Measurements from ENCODE around the gene RTRAF. TPM values are rescaled to one million over a fixed set of nuclear protein-coding genes. Genes with fewer than 3 reads are reported as not detected.

Gene RTRAF
- total RNA-seq, 1 donor from 2014 or later: 247 TPM

DNA sequence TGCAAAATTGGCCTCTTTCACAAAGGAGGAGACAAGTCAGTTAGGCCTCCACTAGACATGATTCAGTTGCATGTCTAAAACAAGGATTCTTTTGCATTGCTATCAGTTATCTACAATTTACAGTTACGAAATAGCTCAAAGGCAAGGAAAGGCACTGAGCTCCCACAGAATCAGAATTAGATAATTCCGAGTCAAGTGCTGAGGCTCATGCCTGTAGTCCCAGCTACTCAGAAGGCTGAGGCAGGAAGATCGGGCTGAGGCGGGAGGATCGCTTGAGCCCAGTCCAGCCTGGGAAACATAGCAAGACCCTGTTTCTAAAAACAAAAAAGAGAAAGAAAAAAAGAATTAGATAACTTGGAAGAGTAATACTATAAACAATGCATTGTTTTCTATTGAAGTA lies 12.3 kb upstream of the RTRAF start:
- H3K4me1 Mint-ChIP-seq (ENCODE audit: low read depth): no peaks in the 10 kb centered on the region
- H3K27ac Mint-ChIP-seq: no peak overlapping the region
- no peaks in the 10 kb centered on the region for H3K36me3 Mint-ChIP-seq (ENCODE audit: insufficient read depth)
- no peaks in the 10 kb centered on the region for H3K9me3 Mint-ChIP-seq (ENCODE audit: low read depth)
- TF ChIP-seq, protein P1, sequence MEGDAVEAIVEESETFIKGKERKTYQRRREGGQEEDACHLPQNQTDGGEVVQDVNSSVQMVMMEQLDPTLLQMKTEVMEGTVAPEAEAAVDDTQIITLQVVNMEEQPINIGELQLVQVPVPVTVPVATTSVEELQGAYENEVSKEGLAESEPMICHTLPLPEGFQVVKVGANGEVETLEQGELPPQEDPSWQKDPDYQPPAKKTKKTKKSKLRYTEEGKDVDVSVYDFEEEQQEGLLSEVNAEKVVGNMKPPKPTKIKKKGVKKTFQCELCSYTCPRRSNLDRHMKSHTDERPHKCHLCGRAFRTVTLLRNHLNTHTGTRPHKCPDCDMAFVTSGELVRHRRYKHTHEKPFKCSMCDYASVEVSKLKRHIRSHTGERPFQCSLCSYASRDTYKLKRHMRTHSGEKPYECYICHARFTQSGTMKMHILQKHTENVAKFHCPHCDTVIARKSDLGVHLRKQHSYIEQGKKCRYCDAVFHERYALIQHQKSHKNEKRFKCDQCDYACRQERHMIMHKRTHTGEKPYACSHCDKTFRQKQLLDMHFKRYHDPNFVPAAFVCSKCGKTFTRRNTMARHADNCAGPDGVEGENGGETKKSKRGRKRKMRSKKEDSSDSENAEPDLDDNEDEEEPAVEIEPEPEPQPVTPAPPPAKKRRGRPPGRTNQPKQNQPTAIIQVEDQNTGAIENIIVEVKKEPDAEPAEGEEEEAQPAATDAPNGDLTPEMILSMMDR (IDR thresholded peaks at IDR 0.05; ENCODE audit: unreplicated experiment): no peak
- no peak overlapping the region for H3K4me3 Mint-ChIP-seq (ENCODE audit: low read depth)
- no peak for DNase-seq (ENCODE audit: low spot score, unreplicated experiment)
- H3K27me3 Mint-ChIP-seq: peaks cover 34% of the 10 kb centered on the region

DNA sequence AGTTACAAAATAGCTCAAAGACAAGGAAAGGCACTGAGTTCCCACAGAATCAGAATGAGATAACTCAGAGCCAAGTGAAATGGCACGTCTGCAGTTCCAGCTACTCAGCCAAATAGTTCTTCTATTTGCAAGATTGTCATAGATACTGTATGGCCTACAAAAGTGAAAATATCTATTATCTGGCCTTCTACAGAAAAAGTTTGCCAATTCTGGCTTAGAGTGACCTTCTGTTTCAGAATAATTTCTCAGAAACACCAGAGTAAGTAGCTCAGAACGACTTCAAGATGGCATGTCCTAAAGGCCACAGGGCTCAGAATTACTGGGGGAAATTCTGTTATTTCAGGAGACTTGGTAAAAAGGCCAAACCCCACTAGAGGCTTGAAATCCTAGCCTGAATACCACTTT lies 10.7 kb upstream of the RTRAF start:
- TF ChIP-seq, protein P1 (IDR thresholded peaks at IDR 0.05; ENCODE audit: unreplicated experiment): no peak
- Mint-ChIP-seq H3K4me3 (ENCODE audit: low read depth) (no peak overlapping the region), H3K27ac (no peak overlapping the region)

DNA sequence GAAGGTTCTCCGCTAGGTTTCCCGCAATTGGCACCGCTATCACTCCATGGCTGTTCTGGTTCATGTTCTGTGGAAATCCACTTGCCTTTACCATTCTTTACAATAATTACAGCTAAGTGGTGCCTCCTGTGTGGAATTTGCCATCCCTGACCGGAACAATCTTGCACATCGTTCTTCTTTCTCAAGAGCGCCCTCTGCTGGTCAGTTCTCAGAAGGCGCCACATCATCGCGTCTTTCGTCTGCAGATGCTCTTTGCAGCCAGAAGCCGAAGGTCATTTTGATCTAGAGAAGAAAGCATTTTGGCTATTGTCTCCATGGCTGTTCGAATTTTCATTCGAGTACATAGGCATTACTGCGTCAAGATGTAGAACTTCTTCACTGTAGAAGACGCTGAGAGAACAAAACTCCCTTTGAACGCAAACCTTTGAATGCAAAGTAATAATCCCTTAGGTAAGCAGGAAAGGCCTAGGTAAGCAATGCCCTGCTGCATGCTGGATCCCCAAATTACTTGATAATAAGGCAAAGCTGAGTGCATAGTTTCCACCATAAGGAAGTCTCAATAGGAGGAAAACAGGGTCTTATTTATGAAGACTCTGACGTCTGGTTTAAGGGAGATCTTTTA lies 10.1 kb upstream of the RTRAF start:
- DNase-seq (ENCODE audit: low spot score, unreplicated experiment): peak; percentile 75
- H3K9me3 Mint-ChIP-seq (ENCODE audit: low read depth): no peaks in the 10 kb centered on the region
- H3K4me3 Mint-ChIP-seq (ENCODE audit: low read depth): no peak overlapping the region
- peaks cover 37% of the 10 kb centered on the region for H3K27me3 Mint-ChIP-seq
- TF ChIP-seq, protein P1 (IDR thresholded peaks at IDR 0.05; ENCODE audit: unreplicated experiment): peak; percentile 95
- H3K27ac Mint-ChIP-seq: no peak overlapping the region
- no peaks in the 10 kb centered on the region for H3K36me3 Mint-ChIP-seq (ENCODE audit: insufficient read depth)
- H3K4me1 Mint-ChIP-seq (ENCODE audit: low read depth): no peaks in the 10 kb centered on the region

More for the DNA sequence above, 10.7 kb upstream of the RTRAF start:
- H3K36me3 Mint-ChIP-seq (ENCODE audit: insufficient read depth): no peaks in the 10 kb centered on the region
- H3K27me3 Mint-ChIP-seq: peaks cover 37% of the 10 kb centered on the region
- no peaks in the 10 kb centered on the region for H3K4me1 Mint-ChIP-seq (ENCODE audit: low read depth)
- DNase-seq (ENCODE audit: low spot score, unreplicated experiment): no peak
- no peaks in the 10 kb centered on the region for H3K9me3 Mint-ChIP-seq (ENCODE audit: low read depth)

DNA sequence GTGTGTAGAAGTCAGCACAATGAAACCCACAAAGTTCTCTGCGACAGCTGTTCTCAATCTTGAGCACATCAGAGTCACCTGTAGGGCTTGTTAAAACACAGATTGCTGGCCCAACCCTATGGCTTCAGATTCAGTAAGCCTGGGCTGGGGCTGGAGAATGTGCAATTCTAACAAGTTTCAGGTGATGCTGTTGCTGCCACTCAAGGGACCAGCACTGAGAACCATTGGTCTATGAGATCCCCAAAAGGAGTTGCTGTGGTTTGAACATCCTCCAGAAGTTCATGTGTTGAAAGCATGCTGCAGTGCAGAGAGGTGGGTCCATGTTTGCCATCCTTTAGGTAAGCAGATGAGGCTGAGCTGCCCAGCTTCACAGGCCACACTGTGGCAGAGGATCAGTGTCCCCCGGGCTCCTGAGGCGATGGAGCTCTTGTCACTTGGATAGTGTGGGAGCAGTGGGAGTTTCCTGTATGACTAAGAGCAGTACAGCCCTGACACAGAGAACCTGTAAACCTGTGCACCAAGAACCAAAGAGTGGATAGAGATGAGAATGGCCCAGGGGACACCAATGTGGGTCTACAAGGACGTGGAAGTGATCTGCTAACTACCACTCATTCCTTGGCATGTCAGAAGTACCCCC lies 8.0 kb upstream of the RTRAF start:
- no peak overlapping the region for H3K27ac Mint-ChIP-seq
- TF ChIP-seq, protein P1 (IDR thresholded peaks at IDR 0.05; ENCODE audit: unreplicated experiment): no peak
- H3K4me3 Mint-ChIP-seq (ENCODE audit: low read depth): no peak overlapping the region
- no peaks in the 10 kb centered on the region for H3K9me3 Mint-ChIP-seq (ENCODE audit: low read depth)
- H3K36me3 Mint-ChIP-seq (ENCODE audit: insufficient read depth): no peaks in the 10 kb centered on the region
- H3K4me1 Mint-ChIP-seq (ENCODE audit: low read depth): no peaks in the 10 kb centered on the region
- no peak for DNase-seq (ENCODE audit: low spot score, unreplicated experiment)
- H3K27me3 Mint-ChIP-seq: peaks cover 41% of the 10 kb centered on the region

DNA sequence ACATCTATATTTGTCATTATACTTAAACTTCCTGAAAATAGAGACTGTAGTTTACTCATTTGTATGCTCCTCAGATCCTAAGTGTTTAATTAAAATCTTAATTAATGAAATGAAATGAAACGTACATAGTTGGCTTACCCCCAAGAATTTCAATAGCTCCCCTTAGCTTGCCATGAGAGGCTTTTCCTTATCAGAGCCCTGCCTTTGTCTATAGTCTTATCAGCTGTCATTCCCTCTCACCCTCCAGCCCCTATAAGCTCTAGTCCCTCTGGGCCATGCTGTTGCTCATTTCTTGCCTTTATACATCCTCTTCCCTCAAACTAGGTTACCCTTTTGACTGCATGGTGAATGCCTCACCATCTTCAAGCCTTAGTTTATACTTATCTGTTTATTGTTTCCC lies 1.1 kb upstream of the RTRAF start:
- H3K27me3 Mint-ChIP-seq: peaks cover 4% of the 10 kb centered on the region
- H3K9me3 Mint-ChIP-seq (ENCODE audit: low read depth): no peaks in the 10 kb centered on the region
- H3K4me3 Mint-ChIP-seq (ENCODE audit: low read depth): peak overlapping the region; percentile 90
- no peak for DNase-seq (ENCODE audit: low spot score, unreplicated experiment)
- H3K36me3 Mint-ChIP-seq (ENCODE audit: insufficient read depth): no peaks in the 10 kb centered on the region
- peaks cover 12% of the 10 kb centered on the region for H3K4me1 Mint-ChIP-seq (ENCODE audit: low read depth)
- TF ChIP-seq, protein P1 (IDR thresholded peaks at IDR 0.05; ENCODE audit: unreplicated experiment): no peak
- peak overlapping the region; percentile 88 for H3K27ac Mint-ChIP-seq
